ENCODE data around the gene TBX21.

Gene TBX21

DNA sequence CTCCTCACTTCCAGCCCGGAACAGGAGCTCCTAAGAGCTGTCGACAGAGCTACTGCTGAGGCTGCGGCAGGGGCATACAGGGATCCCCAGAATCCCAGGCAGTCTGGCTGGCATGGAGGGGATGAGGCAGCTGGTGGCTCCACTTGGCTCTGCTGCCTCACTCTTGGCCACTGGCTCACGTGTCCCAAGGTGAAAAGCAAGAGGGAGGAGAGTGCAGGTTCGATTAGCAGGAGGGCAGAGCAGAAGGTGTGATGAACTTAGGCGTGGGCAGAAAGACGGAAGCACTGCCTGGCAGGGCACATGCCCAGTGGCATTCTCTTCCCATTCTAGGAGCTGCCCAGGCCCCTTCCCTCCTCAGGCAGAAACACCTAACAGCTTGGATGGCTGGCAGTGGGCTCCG is 11.3 kb upstream of the TBX21 start:
- TF ChIP-seq SIN3A (IDR thresholded peaks at IDR 0.05; ENCODE audit: borderline replicate concordance, insufficient read depth, low read length) (no peak), FOXP2 (optimal IDR thresholded peaks at IDR 0.05; ENCODE audit: borderline replicate concordance, extremely low read depth, extremely low read length, insufficient read depth) (no peak), TAF1 (IDR thresholded peaks at IDR 0.05; ENCODE audit: borderline replicate concordance, insufficient read depth, low read length) (no peak), POLR2AphosphoS5 (IDR thresholded peaks at IDR 0.05; ENCODE audit: low read depth, low read length) (no peak)
- TF ChIP-seq, protein P1, sequence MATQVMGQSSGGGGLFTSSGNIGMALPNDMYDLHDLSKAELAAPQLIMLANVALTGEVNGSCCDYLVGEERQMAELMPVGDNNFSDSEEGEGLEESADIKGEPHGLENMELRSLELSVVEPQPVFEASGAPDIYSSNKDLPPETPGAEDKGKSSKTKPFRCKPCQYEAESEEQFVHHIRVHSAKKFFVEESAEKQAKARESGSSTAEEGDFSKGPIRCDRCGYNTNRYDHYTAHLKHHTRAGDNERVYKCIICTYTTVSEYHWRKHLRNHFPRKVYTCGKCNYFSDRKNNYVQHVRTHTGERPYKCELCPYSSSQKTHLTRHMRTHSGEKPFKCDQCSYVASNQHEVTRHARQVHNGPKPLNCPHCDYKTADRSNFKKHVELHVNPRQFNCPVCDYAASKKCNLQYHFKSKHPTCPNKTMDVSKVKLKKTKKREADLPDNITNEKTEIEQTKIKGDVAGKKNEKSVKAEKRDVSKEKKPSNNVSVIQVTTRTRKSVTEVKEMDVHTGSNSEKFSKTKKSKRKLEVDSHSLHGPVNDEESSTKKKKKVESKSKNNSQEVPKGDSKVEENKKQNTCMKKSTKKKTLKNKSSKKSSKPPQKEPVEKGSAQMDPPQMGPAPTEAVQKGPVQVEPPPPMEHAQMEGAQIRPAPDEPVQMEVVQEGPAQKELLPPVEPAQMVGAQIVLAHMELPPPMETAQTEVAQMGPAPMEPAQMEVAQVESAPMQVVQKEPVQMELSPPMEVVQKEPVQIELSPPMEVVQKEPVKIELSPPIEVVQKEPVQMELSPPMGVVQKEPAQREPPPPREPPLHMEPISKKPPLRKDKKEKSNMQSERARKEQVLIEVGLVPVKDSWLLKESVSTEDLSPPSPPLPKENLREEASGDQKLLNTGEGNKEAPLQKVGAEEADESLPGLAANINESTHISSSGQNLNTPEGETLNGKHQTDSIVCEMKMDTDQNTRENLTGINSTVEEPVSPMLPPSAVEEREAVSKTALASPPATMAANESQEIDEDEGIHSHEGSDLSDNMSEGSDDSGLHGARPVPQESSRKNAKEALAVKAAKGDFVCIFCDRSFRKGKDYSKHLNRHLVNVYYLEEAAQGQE (IDR thresholded peaks at IDR 0.05; ENCODE audit: insufficient read depth in 1 of 2, low read depth in 2 of 2, low read length in 2 of 2): no peak

DNA sequence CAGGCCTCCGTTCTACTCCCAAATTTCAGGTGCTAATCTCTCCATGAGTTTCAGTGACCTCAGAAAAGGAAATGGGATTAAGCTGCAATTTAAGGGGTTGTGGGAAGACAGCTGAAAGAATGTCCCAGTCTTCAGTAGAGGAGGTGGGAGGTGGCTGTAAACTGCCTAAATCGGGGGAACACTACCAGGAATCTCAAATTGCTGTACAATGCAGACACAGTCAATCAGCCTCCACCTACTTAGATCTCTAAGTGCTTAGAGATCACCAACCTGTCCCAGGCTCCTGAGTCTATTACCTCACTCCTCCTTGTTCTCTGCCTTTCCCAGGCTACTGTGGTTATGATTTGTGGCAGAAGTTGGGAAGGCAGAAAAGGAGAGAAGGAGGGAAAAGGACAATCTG is 8.3 kb upstream of the TBX21 start:
- TF ChIP-seq TAF1 (IDR thresholded peaks at IDR 0.05; ENCODE audit: borderline replicate concordance, insufficient read depth, low read length) (no peak), SIN3A (IDR thresholded peaks at IDR 0.05; ENCODE audit: borderline replicate concordance, insufficient read depth, low read length) (no peak), POLR2AphosphoS5 (IDR thresholded peaks at IDR 0.05; ENCODE audit: low read depth, low read length) (no peak), FOXP2 (optimal IDR thresholded peaks at IDR 0.05; ENCODE audit: borderline replicate concordance, extremely low read depth, extremely low read length, insufficient read depth) (no peak)
- TF ChIP-seq, protein P1 (IDR thresholded peaks at IDR 0.05; ENCODE audit: insufficient read depth in 1 of 2, low read depth in 2 of 2, low read length in 2 of 2): no peak

DNA sequence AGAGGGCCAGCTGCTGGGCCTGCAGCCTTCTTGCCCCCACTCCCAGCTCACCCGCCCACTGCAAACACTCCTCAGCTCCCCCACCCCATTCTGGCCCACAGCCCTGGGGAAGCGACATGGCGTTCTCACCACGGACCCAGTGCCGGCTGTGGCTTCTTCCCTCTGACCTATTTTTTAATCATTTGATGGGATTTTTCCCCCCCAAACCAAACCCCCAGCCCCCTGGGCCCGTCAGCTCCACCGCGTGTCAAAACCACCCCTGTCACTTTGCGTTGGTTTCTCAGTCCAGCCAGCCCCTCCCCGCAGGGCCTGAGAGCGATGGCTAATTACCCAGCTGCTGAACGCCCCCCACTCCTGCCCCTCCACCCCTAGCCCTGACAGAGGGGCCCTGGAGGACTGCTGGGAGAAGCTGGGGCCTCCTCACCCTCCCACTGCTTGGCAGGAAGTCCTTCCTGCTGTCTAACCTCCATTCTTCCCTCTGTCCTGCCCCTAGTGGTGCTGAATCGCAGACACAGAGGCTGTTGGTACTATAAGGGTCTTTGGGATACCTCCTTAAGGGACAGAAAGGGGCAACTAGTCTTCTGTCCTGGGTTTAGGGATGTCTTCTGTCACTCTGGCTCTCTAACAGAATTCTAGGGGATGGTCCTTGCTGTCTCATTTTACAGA is 7.5 kb upstream of the TBX21 start:
- TF ChIP-seq SIN3A (IDR thresholded peaks at IDR 0.05; ENCODE audit: borderline replicate concordance, insufficient read depth, low read length): no peak
- TF ChIP-seq, protein P1 (IDR thresholded peaks at IDR 0.05; ENCODE audit: insufficient read depth in 1 of 2, low read depth in 2 of 2, low read length in 2 of 2): peak; percentile 70 to 90; a peak in 3 of 4 replicates

DNA sequence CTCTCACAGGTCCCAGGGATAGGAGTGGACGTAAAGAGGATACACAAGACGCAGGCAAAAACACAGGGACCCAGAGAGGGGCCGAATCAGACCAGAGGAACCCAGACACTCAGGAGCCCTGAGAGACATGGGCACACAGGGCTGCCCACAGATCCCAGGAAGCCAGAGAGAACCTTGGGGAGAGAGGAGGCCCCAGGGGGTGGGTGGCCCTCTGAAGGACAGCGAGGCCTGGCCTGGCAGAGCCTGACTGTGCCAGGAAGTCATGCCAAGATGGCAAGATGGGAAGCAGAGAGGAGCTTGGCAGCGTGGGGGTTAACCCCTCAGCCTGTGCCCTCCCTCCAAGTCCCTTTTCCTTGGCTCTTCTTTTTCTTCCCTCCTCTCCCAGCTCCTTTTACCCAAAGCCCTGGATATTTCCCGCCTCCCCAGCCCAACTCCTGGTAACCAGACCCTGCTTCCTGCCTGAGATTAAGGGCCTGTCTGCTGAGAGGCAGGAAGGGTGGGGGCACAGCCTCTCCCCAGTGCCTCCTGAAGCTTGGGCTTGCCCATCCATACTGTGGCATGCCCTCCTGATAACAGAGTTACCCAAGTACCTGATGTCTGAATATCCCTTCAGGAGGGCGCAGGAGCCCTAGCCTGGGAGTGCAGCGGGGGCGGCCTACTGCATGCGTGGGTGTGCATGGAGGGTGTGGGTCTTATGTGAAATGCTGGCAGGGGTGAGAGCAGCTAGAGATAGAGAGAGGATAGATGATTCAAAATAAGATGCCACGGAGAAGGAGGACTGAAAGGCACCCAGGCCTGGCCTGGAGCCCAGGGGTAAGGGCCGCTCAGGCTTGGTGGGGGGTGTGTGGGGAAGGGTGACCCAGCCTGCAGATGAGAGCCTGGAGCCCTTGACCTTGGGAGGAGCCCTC is 6.0 kb upstream of the TBX21 start:
- TF ChIP-seq SIN3A (IDR thresholded peaks at IDR 0.05; ENCODE audit: borderline replicate concordance, insufficient read depth, low read length) (no peak), POLR2AphosphoS5 (IDR thresholded peaks at IDR 0.05; ENCODE audit: low read depth, low read length) (no peak), TAF1 (IDR thresholded peaks at IDR 0.05; ENCODE audit: borderline replicate concordance, insufficient read depth, low read length) (no peak), FOXP2 (optimal IDR thresholded peaks at IDR 0.05; ENCODE audit: borderline replicate concordance, extremely low read depth, extremely low read length, insufficient read depth) (no peak)
- TF ChIP-seq, protein P1 (IDR thresholded peaks at IDR 0.05; ENCODE audit: insufficient read depth in 1 of 2, low read depth in 2 of 2, low read length in 2 of 2): no peak
